Right atrium auricular region (tissue), 2 donors: Measurements from ENCODE around the gene GGPS1. TPM values are rescaled to one million over a fixed set of nuclear protein-coding genes. Genes with fewer than 3 reads are reported as not detected.
"Not testable (repeated sequence)": the region's sequence is repeated elsewhere in the genome, so short reads cannot be mapped to it uniquely, and the experiment has no call there.

Experiments used
- DNase-seq: peaks from one replicate; pipeline ENCODE4 v3.0.0-alpha.2; 2019; ENCODE audit warnings: low spot score
- H3K27ac ChIP-seq, 2 donors: fragments of 200-600 bp; sonication (generic); 1 replicate in 1 of 2; 2 replicates in 1 of 2; pipeline ENCODE4 v1.5.1; 2016 to 2019
- H3K27me3 ChIP-seq, 2 donors: fragments of 200-600 bp; sonication (generic); one replicate each; pipeline versions ENCODE4 v1.5.1 to v1.6.0; 2017 to 2019
- H3K36me3 ChIP-seq: fragments of 200-600 bp; sonication (generic); one replicate; pipeline ENCODE4 v1.5.1; 2016
- H3K4me1 ChIP-seq, 2 donors: fragments of 200-600 bp; sonication (generic); one replicate each; pipeline versions ENCODE4 v1.5.1 to v1.6.0; 2017 to 2019
- H3K4me3 ChIP-seq, 2 donors: fragments of 200-600 bp; sonication (generic); 1 replicate in 1 of 2; 2 replicates in 1 of 2; pipeline ENCODE4 v1.5.1; 2017 to 2019; ENCODE audit warnings: mild to moderate bottlenecking in 1 of 2, moderate library complexity in 1 of 2
- H3K9me3 ChIP-seq, 2 donors: fragments of 200-600 bp; sonication (generic); one replicate each; pipeline ENCODE4 v1.5.1; 2019
- total RNA-seq, 2 donors: library from RNA; depleted of rRNA; stranded (reverse); fragments of >200 nt; gene quantifications; one replicate each; pipeline ENCODE4 v1.1.0, GENCODE V29; 2016
- TF ChIP-seq, protein P1 (sequence below), 2 donors: fragments of 200-600 bp; sonication (generic); IDR thresholded peaks; one replicate each; pipeline ENCODE4 v1.5.1; 2019; ENCODE audit warnings: antibody characterized with exemption in 2 of 2

GGPS1 gene
- total RNA-seq, result 10 to 100 TPM; 13.4 to 18.9 TPM

DNA sequence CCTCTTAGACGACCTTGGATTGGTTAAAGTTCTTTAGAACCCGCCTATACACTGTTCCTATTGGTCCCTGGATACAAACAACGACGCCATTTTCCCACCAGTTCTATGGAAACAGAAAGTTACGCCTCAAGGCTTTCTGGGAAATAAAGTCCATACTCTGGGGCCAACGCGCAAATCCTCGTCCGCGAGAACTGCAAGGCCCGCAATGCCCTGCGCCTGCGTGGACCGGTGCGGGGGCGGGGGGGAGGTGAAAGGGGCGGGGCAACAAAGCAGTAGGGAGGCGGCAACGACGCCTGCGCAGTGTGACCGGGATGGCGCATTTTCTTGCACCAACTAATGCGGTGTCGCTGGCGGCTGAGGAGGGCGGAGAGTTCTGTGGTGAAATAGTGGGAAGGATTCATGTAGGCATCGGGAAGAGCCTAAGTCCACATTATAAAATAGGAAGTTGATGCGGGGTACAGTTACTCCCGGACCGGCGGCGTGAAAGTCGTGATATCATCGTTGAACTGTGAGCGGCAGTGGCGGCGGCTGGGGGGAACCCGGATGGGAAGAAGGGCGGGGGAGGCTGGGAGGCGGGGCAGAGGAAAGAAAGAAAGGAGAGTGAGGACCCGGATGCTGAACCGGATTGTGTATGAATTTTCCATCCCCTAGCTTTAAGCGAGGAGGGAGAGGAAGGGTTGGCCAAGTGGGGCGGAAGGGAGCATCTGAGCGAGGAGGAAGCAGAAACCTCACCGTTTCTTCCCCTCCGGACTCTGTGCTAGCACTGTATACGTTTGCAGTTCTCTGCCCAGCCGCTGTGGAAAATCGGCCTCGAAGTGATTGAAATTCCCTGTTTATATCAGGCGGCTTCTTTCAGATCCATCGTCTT, at the start of gene GGPS1:
GGPS1 (plus strand) TSS at position 300 of the 868 bp plus-strand sequence. CDS start 6,695 bp downstream, outside the sequence.
- H3K27ac ChIP-seq, result peak within 1 kb of the TSS; percentile 94 to 99
- TF ChIP-seq, protein P1, sequence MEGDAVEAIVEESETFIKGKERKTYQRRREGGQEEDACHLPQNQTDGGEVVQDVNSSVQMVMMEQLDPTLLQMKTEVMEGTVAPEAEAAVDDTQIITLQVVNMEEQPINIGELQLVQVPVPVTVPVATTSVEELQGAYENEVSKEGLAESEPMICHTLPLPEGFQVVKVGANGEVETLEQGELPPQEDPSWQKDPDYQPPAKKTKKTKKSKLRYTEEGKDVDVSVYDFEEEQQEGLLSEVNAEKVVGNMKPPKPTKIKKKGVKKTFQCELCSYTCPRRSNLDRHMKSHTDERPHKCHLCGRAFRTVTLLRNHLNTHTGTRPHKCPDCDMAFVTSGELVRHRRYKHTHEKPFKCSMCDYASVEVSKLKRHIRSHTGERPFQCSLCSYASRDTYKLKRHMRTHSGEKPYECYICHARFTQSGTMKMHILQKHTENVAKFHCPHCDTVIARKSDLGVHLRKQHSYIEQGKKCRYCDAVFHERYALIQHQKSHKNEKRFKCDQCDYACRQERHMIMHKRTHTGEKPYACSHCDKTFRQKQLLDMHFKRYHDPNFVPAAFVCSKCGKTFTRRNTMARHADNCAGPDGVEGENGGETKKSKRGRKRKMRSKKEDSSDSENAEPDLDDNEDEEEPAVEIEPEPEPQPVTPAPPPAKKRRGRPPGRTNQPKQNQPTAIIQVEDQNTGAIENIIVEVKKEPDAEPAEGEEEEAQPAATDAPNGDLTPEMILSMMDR (IDR thresholded peaks at IDR 0.05), result no peak
- peak; percentile 99 for DNase-seq
- H3K27me3 ChIP-seq, result no peaks in the 10 kb centered on the region
- no peaks in the 10 kb centered on the region for H3K9me3 ChIP-seq
- peak within 1 kb of the TSS; percentile 76 to 92 for H3K4me3 ChIP-seq
- peaks cover 0 to 63% of the 10 kb centered on the region in 2 donors for H3K4me1 ChIP-seq
- H3K36me3 ChIP-seq, result no peaks in the 10 kb centered on the region

DNA sequence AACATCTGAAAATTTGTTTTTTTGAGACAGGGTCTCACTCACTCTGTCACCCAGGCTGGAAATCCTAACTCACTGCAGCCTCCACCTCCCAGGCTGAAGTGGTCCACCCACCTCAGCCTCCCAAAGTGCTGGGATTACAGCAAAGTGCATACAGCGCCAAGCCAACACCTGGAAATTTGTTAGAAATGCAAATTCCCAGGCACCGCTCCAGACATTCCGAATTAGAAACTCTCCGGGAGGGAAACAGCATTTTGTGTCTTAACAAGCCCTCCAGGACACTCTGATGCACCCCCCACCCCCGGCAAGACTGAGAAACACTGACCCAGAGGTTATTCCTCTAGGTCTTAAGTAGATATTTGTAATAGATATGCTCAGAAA, 49.5 kb upstream of the GGPS1 start:
- Histone ChIP-seq H3K4me1 (peaks cover 0 to 9% of the 10 kb centered on the region in 2 donors), H3K27ac (no peak overlapping the region), H3K4me3 (no peak overlapping the region), H3K9me3 (no peaks in the 10 kb centered on the region), H3K27me3 (no peaks in the 10 kb centered on the region), H3K36me3 (no peaks in the 10 kb centered on the region)
- TF ChIP-seq, protein P1 (IDR thresholded peaks at IDR 0.05), result no peak
- no peak for DNase-seq

DNA sequence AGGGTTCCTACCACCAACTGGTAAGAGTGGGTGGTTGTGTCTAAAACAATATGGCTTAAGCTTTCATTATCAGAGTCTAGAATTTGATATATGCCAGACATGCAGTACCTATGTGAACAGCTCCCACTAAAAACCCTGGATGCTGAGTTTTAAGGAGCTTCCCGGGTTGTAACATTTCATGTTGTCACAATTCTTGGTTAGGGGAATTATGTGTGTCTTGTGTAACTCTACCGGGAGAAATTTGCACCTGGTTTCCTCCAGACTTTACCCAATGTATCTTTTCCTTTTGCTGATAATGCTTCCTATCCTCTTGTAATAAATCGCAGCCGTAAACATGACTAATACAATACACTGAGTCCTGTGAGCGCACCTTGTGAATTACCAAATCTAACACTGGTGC, 48.7 kb upstream of the GGPS1 start:
- Histone ChIP-seq H3K27ac (no peak overlapping the region), H3K9me3 (no peaks in the 10 kb centered on the region), H3K4me1 (peaks cover 0 to 13% of the 10 kb centered on the region in 2 donors), H3K36me3 (no peaks in the 10 kb centered on the region), H3K27me3 (no peaks in the 10 kb centered on the region), H3K4me3 (no peak overlapping the region)
- no peak for DNase-seq
- TF ChIP-seq, protein P1 (IDR thresholded peaks at IDR 0.05), result no peak

DNA sequence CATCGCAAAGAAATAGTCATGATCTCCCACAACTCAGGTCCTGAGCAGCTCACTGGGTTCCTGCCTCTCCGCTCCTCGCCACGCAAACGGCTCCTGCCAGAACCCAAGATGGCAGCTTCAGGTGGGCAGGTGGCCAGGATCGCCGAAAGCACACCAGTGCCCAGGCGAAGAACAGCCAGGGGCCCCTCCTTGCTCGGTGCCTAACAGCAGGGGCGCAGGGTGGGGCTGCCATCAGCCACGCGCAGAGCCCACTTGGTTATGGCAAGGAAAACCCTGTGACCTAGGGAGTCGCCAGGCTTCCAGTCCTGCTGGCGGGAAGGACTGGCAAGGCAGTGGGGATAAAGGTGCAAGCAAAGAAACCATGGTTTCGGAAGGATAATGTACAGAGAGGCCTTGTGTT, 47.9 kb upstream of the GGPS1 start:
- H3K4me3 ChIP-seq, result no peak overlapping the region
- H3K27ac ChIP-seq, result no peak overlapping the region
- H3K4me1 ChIP-seq, result peaks cover 0 to 13% of the 10 kb centered on the region in 2 donors
- H3K9me3 ChIP-seq, result no peaks in the 10 kb centered on the region
- TF ChIP-seq, protein P1 (IDR thresholded peaks at IDR 0.05), result no peak
- DNase-seq, result no peak
- no peaks in the 10 kb centered on the region for H3K36me3 ChIP-seq
- H3K27me3 ChIP-seq, result no peaks in the 10 kb centered on the region

DNA sequence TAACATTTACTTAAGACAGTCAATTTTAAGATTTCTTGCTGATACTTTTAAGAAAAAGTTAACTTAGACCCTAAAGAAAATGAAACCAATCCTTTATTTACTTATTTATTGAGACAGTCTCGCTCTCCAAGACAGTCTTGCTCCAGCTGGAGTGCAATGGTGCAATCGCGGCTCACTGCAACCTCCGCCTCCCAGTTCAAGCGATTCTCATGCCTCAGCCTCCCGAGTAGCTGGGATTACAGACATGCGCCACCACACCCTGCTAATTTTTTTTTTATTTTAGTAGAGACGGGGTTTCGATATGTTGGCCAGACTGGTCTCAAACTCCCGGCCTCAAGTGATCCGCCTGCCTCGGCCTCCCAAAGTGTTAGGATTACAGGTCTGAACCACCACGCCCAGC, 44.7 kb upstream of the GGPS1 start:
- H3K27ac ChIP-seq, H3K36me3 ChIP-seq, DNase-seq, H3K4me3 ChIP-seq, H3K9me3 ChIP-seq, H3K27me3 ChIP-seq: not testable (repeated sequence)
- peaks cover 0 to 17% of the 10 kb centered on the region in 2 donors for H3K4me1 ChIP-seq

DNA sequence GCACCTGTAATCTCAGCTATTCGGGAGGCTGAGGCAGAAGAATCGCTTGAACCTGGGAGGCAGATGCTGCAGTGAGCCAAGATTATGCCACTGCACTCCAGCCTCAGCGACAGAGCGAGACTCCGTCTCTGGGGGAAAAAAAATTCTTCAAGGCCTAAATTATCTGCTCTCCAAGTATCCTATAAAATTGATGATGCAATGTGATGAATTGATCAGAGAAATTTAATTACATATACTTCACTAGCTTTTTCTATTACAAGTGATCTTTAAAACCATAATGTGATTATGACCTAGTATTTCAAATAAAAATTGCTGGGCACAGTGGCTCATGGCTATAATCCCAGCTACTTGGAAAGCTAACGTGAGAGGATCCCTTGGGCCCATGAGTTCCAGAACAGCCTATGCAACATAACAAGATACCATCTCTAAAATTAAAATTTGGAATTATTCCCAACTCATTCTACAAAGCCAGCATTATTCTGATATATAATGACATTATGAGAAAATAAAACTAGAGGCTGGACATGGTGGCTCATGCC, 44.1 kb upstream of the GGPS1 start:
- TF ChIP-seq, protein P1 (IDR thresholded peaks at IDR 0.05), result no peak
- Histone ChIP-seq H3K4me1 (peaks cover 0 to 14% of the 10 kb centered on the region in 2 donors), H3K27me3 (no peaks in the 10 kb centered on the region)

More for the DNA sequence above, 44.1 kb upstream of the GGPS1 start:
- no peaks in the 10 kb centered on the region for H3K9me3 ChIP-seq
- no peak overlapping the region for H3K27ac ChIP-seq
- no peak for DNase-seq
- no peak overlapping the region for H3K4me3 ChIP-seq
- no peaks in the 10 kb centered on the region for H3K36me3 ChIP-seq
